Measurements from ENCODE around the gene AMTN.

Gene AMTN

DNA sequence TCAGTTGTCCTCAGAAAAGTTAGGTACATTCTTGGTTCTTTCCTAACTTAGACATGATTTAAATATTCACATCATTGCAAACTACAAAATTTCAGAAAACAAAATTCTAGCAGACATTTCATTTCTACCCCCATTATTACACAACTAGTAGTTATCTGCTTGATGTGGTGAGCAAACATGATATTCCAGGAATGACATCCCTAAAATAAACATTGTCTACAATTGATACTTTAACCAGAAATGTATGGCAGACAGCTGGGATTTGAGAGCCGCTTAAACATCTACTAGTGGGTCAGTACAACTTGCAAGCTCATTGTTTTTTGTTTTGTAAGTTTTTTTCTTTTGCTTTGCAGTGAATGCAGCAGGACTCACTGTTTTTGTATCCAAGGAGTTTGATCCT lies 41.6 kb downstream of the AMTN start:
- no peak for DNase-seq (ENCODE audit: low spot score)

GRCh38 chr4:70564033-70564432 lies 45.7 kb downstream of the AMTN start:
- DNase-seq (ENCODE audit: low spot score), result no peak

DNA sequence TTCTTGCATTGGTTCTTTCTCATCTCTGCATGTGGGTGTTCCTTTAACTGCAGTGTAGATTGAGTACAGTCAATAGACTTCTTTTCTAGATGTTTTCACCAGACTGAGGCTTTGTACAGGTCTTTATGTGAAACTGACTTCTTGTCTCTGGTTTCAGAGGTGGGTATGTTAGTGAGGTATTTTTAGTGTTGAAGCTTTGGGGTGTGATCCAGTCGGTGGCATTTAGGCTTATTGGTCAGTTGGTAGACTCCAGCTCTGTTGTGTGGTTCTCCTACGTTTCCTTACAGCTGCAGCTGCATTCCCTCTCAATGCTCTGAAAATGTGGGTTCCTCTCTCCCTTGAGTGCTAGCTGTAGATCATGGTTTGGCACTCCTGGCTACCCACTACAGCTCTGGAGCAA lies 52.4 kb downstream of the AMTN start:
- DNase-seq (ENCODE audit: low spot score), result no peak

- DNase-seq (ENCODE audit: low spot score), result no peak
These were observed 53.4 kb downstream of the AMTN start for GRCh38 chr4:70571772-70572171.

GRCh38 chr4:70575964-70576363 lies 57.6 kb downstream of the AMTN start:
- DNase-seq (ENCODE audit: low spot score), result no peak

DNA sequence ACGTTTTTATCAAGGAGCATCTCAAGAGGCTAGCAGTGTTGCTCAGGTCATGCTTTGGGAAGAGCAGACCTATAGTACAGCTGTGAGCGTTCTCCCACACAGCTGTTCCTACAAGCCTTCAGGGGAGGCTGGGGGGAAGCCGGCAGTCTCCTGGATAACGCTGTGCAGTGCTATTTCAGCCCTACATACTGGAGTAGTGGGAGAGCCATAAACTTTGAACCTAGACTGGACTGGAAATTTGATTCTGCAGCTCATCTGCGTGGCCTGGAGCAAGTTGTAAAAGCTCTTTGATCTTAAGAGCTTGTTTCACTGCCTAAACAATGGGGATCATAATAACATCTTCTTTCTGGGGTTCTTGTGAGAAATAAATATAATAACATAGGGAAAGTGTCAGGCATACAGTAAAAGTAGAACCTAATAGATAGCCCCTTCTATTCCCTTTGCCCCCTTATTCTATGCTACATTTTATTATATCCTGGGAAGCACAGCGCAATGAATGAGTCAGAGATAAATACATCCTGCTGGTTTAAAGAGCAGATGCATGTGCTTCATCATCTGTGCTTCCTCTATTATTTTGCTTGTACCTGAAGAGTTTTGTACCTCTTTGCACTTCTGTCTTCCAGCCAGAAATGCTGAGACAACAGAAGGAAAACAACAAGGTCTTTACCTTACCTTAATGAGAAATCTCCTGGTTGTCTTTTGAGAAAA lies 59.0 kb downstream of the AMTN start:
- DNase-seq (ENCODE audit: low spot score), result no peak

- DNase-seq (ENCODE audit: low spot score), result no peak
These were observed 63.6 kb downstream of the AMTN start for GRCh38 chr4:70581980-70582379.
